Body of pancreas (tissue), 4 donors: ENCODE measurements around the gene IFNAR1. TPM values are rescaled to one million over a fixed set of nuclear protein-coding genes. Genes with fewer than 3 reads are reported as not detected.

Experiments
- ATAC-seq: fragments of 150-250 bp; one replicate; pipeline ENCODE4 v1.9.1; 2016
- DNase-seq, 4 donors: peaks; one replicate each; pipeline ENCODE4 v3.0.0-alpha.2; 2019
- H3K27ac ChIP-seq, 4 donors: fragments of 200-600 bp; sonication (generic); 1 replicate in 3 of 4; 2 replicates in 1 of 4; pipeline versions ENCODE4 v1.5.1 to v1.6.1; 2016 to 2019; ENCODE audit warnings: mild to moderate bottlenecking in 1 of 4, mixed read lengths in 1 of 4, moderate library complexity in 1 of 4
- H3K27me3 ChIP-seq, 2 donors: fragments of 200-600 bp; sonication (generic); one replicate each; pipeline ENCODE4 v1.6.0; 2016; ENCODE audit warnings: mild to moderate bottlenecking in 1 of 2
- H3K36me3 ChIP-seq, 2 donors: fragments of 200-600 bp; sonication (generic); replicated peaks in 1 of 2; 2 replicates each; pipeline ENCODE4 v1.5.1; 2016; ENCODE audit warnings: low read depth in 2 of 2; ENCODE audit not compliant: insufficient read depth in 1 of 2
- H3K4me1 ChIP-seq: fragments of 200-600 bp; sonication (generic); one replicate; pipeline ENCODE4 v1.6.0; 2016
- H3K4me3 ChIP-seq, 2 donors: fragments of 200-600 bp; sonication (generic); 1 replicate in 1 of 2; 2 replicates in 1 of 2; pipeline ENCODE4 v1.5.1; 2016 to 2019
- H3K9me3 ChIP-seq, 3 donors: fragments of 200-600 bp; sonication (generic); 1 replicate in 2 of 3; 2 replicates in 1 of 3; pipeline ENCODE4 v1.5.1; 2016
- CTCF ChIP-seq, 7 experiments: fragments of 450-650 bp in 4 of 7; fragments of 200-600 bp in 3 of 7; sonication (generic) in 3 of 7; IDR thresholded peaks; one replicate each; pipeline ENCODE4 v1.5.1; 2016 to 2019; ENCODE audit warnings: antibody characterized with exemption in 7 of 7
- POLR2A ChIP-seq, 3 donors: fragments of 450-650 bp; IDR thresholded peaks; one replicate each; pipeline ENCODE4 v1.6.1; 2016; ENCODE audit warnings: antibody characterized with exemption in 3 of 3, mild to moderate bottlenecking in 2 of 3
- WGBS, 2 donors: methylation state at CpG; one replicate each; pipeline ENCODE4 v1.1.5; 2017; 5-methylcytosine and 5-hydroxymethylcytosine counted together
- intact Hi-C: fragments of 100-400 bp; cut with DNase I; formaldehyde crosslinking; loops from one replicate; pipeline ENCODE4 v1.15.1; 2023
- total RNA-seq, 2 donors: library from RNA; depleted of rRNA; stranded (reverse); fragments of >200 nt; gene quantifications; one replicate each; pipeline ENCODE4 v1.1.0, GENCODE V29; 2016

Gene IFNAR1
- total RNA-seq, 2 donors from 2014 or later: 14.2 to 17.9 TPM

GRCh38 chr21:33398361-33398760 is 73.6 kb downstream of the IFNAR1 start:
- Histone ChIP-seq H3K27me3 (no peaks in the 10 kb centered on the region), H3K4me1 (no peaks in the 10 kb centered on the region), H3K4me3 (no peak overlapping the region), H3K27ac (no peak overlapping the region), H3K9me3 (no peaks in the 10 kb centered on the region), H3K36me3 (no peaks in the 10 kb centered on the region)
- intact Hi-C loops: no loop called here
- WGBS, 2 donors: 79 to 85% methylated on average over 5 of the region's 5 CpGs
- ATAC-seq (no peak), DNase-seq (no peak)
- TF ChIP-seq CTCF (IDR thresholded peaks at IDR 0.05) (no peak), POLR2A (IDR thresholded peaks at IDR 0.05) (no peak)

GRCh38 chr21:33401630-33401992 is 76.8 kb downstream of the IFNAR1 start:
- no peaks in the 10 kb centered on the region for H3K27me3 ChIP-seq
- 66 to 83% methylated on average over 6 of the region's 6 CpGs for WGBS, 2 donors
- H3K9me3 ChIP-seq: no peaks in the 10 kb centered on the region
- DNase-seq: peak in 1 of 4 donors; percentile 31
- intact Hi-C loops: no loop called here
- ATAC-seq: no peak
- H3K27ac ChIP-seq: peak overlapping the region in 1 of 4 donors; percentile 88
- H3K36me3 ChIP-seq: no peaks in the 10 kb centered on the region
- H3K4me1 ChIP-seq: peaks cover 21% of the 10 kb centered on the region
- H3K4me3 ChIP-seq: no peak overlapping the region
- no peak for TF ChIP-seq CTCF (IDR thresholded peaks at IDR 0.05)
- peak in 1 of 3 donors; percentile 10 for TF ChIP-seq POLR2A (IDR thresholded peaks at IDR 0.05)

GRCh38 chr21:33402001-33402979 is 77.5 kb downstream of the IFNAR1 start:
- intact Hi-C loops: no loop called here
- Histone ChIP-seq H3K36me3 (no peaks in the 10 kb centered on the region), H3K9me3 (no peaks in the 10 kb centered on the region), H3K4me1 (peaks cover 21% of the 10 kb centered on the region), H3K27me3 (no peaks in the 10 kb centered on the region), H3K4me3 (no peak overlapping the region), H3K27ac (peak overlapping the region; percentile 81 to 90 (median 88))
- ATAC-seq: peak; percentile 13
- peak; percentile 32 to 77 (median 40) for DNase-seq
- 61 to 70% methylated on average over 41 to 45 of the region's 45 CpGs for WGBS, 2 donors
- no peak for TF ChIP-seq CTCF (IDR thresholded peaks at IDR 0.05)
- TF ChIP-seq POLR2A (IDR thresholded peaks at IDR 0.05): peak in 2 of 3 donors; percentile 32 to 61

GRCh38 chr21:33403128-33403785 is 78.5 kb downstream of the IFNAR1 start, which contains the start of gene IFNGR2:
Gene IFNGR2 (plus strand): TSS chr21:33403413. CDS start chr21:33403544, 131 bp downstream.
- H3K9me3 ChIP-seq: no peaks in the 10 kb centered on the region
- H3K4me3 ChIP-seq: peak within 1 kb of the TSS; percentile 42 to 95
- H3K27me3 ChIP-seq: no peaks in the 10 kb centered on the region
- ATAC-seq (peak; percentile 58), DNase-seq (peak; percentile 32 to 54 (median 38))
- peaks cover 21% of the 10 kb centered on the region for H3K4me1 ChIP-seq
- intact Hi-C loops: no loop called here
- H3K27ac ChIP-seq: peak within 1 kb of the TSS; percentile 81 to 90 (median 88)
- 0% methylated on average over 45 of the region's 89 CpGs; no CpG with 5 or more reads in 1 of the 2 donors for WGBS, 2 donors
- TF ChIP-seq POLR2A (IDR thresholded peaks at IDR 0.05) (no peak), CTCF (IDR thresholded peaks at IDR 0.05) (no peak)
- H3K36me3 ChIP-seq: no peaks in the 10 kb centered on the region
